GM18502 (cell line): ENCODE results near the gene HOXD12.

Experiments
- ATAC-seq: cut with Tn5 transposase; IDR thresholded peaks from one replicate; pipeline ENCODE4 v1.9.1; 2021; ENCODE audit warnings: mild to moderate bottlenecking; ENCODE audit not compliant: unreplicated experiment, poor library complexity

HOXD12 gene

GRCh38 chr2:176080540-176081375 is 18.8 kb upstream of the HOXD12 start:
- ATAC-seq = no peak

GRCh38 chr2:176081376-176081836 is 18.2 kb upstream of the HOXD12 start:
- no peak for ATAC-seq

- ATAC-seq = no peak
Observed at GRCh38 chr2:176081837-176082524, 17.6 kb upstream of the HOXD12 start.

- no peak for ATAC-seq
Observed at GRCh38 chr2:176082525-176082823, 17.1 kb upstream of the HOXD12 start.

- no peak for ATAC-seq
Observed at GRCh38 chr2:176082824-176083751, 16.5 kb upstream of the HOXD12 start.

- no peak for ATAC-seq
Observed at GRCh38 chr2:176083796-176084261, 15.8 kb upstream of the HOXD12 start, which contains the start of gene EVX2. Gene EVX2 (minus strand): TSS chr2:176083962. CDS start chr2:176083776, 186 bp downstream.

GRCh38 chr2:176084611-176085119 is 14.9 kb upstream of the HOXD12 start:
- ATAC-seq = no peak

- ATAC-seq = no peak
Observed at GRCh38 chr2:176085120-176085788, 14.3 kb upstream of the HOXD12 start.

- no peak for ATAC-seq
Observed at GRCh38 chr2:176085861-176086771, 13.5 kb upstream of the HOXD12 start.

- ATAC-seq = no peak
Observed at GRCh38 chr2:176087330-176088047, 12.1 kb upstream of the HOXD12 start.

- peak; percentile 58 for ATAC-seq
Observed at GRCh38 chr2:176088048-176088936, 11.3 kb upstream of the HOXD12 start.

- ATAC-seq = no peak
Observed at GRCh38 chr2:176088937-176089842, 10.4 kb upstream of the HOXD12 start.

- no peak for ATAC-seq
Observed at GRCh38 chr2:176089843-176090395, 9.7 kb upstream of the HOXD12 start.

GRCh38 chr2:176090862-176091261 is 8.7 kb upstream of the HOXD12 start:
- no peak for ATAC-seq

GRCh38 chr2:176091329-176092258 is 8.0 kb upstream of the HOXD12 start:
- ATAC-seq = no peak
